ENCODE data around the gene PRRX1. TPM values are rescaled to one million over a fixed set of nuclear protein-coding genes. Genes with fewer than 3 reads are reported as not detected.

The PRRX1 gene
- polyA plus RNA-seq, 3 donors from 2014 or later: not detected

DNA sequence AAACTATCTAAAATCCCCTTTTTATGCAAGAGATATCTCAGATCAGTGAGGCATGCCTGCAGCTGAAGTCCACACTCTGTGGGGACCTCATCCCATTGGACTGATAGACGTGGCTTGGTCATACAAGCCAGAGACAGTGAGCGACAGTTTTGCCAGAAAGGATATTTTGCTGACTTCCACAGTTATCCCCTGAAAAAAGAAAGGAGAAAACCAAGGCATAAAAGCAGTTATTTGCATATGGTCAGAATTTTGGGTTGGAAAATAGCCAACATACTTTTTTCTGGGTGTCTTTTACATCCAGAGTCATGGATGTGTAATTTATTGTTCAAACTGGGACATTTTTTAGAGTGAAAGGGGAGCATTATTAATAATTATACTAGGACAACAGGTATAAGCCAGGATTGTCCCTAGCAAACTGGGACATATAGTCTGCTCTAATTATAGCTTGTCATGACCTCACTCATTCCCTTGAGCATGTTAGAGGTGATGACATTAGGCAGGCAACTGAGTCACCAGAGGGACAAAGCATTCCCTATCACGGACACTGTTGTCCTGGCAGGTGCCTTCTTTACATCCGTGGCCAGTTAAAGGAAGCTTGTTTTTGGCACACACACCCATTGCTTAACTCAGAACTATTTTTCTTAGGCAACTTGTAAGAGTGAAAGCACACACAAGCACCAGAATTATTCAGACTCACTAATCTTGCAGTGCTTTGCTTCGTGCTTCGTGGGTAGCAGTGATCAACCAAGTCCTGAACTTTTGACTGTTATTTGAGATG, 65.5 kb downstream of the PRRX1 start:
- H3K4me3 Mint-ChIP-seq: no peak overlapping the region
- DNase-seq: no peak
- no peaks in the 10 kb centered on the region for H3K36me3 Mint-ChIP-seq
- no peaks in the 10 kb centered on the region for H3K4me1 Mint-ChIP-seq
- peaks cover 0 to 4% (median 1%) of the 10 kb centered on the region in 3 donors for H3K27me3 Mint-ChIP-seq (ENCODE audit: low read depth in 3 of 3)
- no peak overlapping the region for H3K27ac Mint-ChIP-seq
- H3K9me3 Mint-ChIP-seq: no peaks in the 10 kb centered on the region

DNA sequence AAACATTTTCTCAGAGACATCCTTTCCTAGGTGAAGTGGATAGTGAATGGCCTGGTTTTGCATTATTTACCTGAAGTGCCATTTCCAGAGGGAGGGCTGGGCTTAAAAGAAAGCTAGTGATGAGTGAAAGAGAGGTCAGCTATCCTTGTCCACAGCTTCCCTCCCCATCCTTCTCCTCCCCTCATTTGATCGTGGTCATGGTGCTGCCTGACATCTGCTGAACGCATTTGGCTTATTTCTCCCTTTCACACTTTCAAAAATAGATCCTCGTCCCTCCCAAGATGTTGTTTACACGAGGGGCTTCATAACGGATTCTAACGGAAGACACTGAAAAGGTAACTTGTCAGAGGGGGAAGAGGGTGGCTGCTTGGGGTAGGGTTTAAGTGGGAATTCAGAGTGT, 66.1 kb downstream of the PRRX1 start:
- no peak for DNase-seq
- Mint-ChIP-seq H3K27ac (no peak overlapping the region), H3K36me3 (no peaks in the 10 kb centered on the region), H3K4me1 (no peaks in the 10 kb centered on the region), H3K4me3 (no peak overlapping the region), H3K9me3 (no peaks in the 10 kb centered on the region), H3K27me3 (ENCODE audit: low read depth in 3 of 3) (peaks cover 0 to 3% (median 1%) of the 10 kb centered on the region in 3 donors)

DNA sequence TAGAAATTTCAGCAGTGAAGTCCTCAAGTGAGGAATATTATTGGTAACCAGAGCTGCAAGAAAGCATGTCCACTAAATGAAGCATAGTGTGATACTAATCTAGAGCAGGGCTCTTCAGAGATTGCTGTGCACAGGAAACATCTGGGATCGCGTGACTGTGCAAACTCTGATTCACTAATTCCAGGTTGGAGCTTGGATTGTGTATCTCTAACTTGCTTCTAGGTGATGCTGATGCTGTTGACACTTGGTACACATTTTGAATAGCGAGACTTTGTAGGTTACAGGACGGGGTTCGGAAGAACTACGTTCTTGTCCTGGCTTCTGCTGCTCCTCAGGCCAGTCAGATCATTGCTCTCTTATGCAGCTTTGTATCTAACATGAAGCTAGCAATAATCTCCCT, 66.5 kb downstream of the PRRX1 start:
- Mint-ChIP-seq H3K36me3 (no peaks in the 10 kb centered on the region), H3K4me1 (no peaks in the 10 kb centered on the region), H3K9me3 (no peaks in the 10 kb centered on the region), H3K27me3 (ENCODE audit: low read depth in 3 of 3) (peaks cover 0 to 3% (median 1%) of the 10 kb centered on the region in 3 donors), H3K4me3 (no peak overlapping the region), H3K27ac (no peak overlapping the region)
- no peak for DNase-seq

DNA sequence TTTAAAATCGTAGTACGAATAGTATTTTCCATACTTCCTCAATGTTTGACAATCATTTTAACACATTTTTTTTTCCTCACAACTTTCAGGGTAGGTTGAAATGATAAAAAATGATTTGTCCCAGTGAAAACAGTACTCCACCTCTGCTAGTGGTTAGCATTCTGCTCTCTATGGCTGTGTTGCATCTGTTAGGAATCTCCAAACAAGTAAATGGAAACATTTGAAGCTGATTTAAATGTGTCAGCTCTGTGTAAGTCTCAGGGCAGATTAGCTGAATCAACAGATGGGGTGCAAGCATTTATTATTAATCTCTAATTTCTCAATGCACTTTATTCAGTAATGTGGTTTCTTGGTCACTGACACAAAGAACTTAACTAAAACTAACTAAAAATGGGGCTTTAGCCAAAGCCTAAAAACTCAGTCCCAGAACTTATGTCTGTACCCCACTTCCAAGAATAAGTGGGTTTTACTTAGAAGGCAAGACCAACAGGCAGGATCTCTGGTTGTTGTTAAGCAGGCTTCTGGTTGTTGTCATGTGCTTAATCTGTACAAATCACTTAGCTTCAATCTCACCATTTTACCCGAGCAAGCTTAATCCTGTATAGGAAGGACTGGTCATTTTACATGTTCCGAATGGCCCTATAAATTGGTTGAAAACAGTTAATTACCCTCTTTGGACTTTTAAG, 67.8 kb downstream of the PRRX1 start:
- H3K4me1 Mint-ChIP-seq: no peaks in the 10 kb centered on the region
- H3K9me3 Mint-ChIP-seq: no peaks in the 10 kb centered on the region
- DNase-seq: no peak
- H3K27ac Mint-ChIP-seq: no peak overlapping the region
- H3K4me3 Mint-ChIP-seq: no peak overlapping the region
- H3K36me3 Mint-ChIP-seq: no peaks in the 10 kb centered on the region
- peaks cover 0 to 1% (median 0%) of the 10 kb centered on the region in 3 donors for H3K27me3 Mint-ChIP-seq (ENCODE audit: low read depth in 3 of 3)

DNA sequence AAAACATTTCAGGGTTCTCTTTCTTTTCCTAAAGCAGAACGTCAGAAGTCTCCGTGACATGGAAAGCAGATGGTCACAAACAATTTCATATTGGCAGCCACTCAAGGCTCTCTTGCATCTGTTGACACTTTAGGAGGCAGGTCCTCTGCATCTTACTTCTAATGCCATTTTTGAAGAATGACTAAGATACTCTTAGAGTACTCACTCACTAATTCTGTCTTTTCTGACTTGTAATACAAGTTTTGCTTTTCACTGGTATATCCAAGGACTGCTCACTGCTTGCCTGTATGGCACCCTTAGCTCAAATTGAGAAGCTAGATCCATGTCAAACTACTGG, 68.3 kb downstream of the PRRX1 start:
- Mint-ChIP-seq H3K27ac (no peak overlapping the region), H3K27me3 (ENCODE audit: low read depth in 3 of 3) (peaks cover 0 to 1% (median 0%) of the 10 kb centered on the region in 3 donors), H3K4me1 (no peaks in the 10 kb centered on the region), H3K36me3 (no peaks in the 10 kb centered on the region), H3K9me3 (no peaks in the 10 kb centered on the region), H3K4me3 (no peak overlapping the region)
- DNase-seq: no peak

DNA sequence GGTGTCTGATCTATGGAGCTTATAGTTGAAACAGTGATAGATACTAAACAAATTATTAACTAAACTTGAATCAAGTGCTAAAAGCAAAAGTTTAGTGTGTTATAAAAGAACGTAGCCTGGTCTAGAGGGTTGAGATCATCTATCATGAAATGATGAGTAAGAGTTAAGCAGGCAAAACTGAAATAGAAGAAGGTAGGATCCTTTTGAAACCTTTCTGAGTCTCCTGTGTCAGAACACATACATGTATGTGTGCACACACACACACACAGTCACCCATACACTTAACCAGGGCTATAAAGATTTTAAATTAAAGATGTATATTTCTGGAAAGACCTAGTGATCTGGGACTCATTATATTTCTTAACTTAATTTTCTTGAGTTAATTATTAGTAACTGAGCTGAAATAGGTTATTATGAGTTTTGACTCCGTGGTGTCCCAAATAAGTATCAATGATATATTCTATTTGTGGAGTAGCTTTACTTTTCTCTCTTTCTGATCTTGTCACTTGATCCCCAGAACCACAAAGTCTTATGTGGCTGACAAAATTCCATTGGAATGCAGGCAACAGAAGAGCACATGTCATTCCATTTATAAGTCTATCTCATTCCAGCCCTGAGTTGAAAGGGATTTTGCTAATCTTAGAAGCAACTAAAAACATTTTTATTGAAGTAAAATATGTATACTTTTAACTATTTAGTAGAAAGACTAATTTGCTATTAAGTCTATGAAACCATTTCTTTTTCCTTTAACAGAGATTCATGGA, 70.7 kb downstream of the PRRX1 start:
- no peak overlapping the region for H3K27ac Mint-ChIP-seq
- no peaks in the 10 kb centered on the region for H3K4me1 Mint-ChIP-seq
- H3K27me3 Mint-ChIP-seq (ENCODE audit: low read depth in 3 of 3): no peaks in the 10 kb centered on the region
- no peaks in the 10 kb centered on the region for H3K9me3 Mint-ChIP-seq
- no peaks in the 10 kb centered on the region for H3K36me3 Mint-ChIP-seq
- no peak for DNase-seq
- no peak overlapping the region for H3K4me3 Mint-ChIP-seq

DNA sequence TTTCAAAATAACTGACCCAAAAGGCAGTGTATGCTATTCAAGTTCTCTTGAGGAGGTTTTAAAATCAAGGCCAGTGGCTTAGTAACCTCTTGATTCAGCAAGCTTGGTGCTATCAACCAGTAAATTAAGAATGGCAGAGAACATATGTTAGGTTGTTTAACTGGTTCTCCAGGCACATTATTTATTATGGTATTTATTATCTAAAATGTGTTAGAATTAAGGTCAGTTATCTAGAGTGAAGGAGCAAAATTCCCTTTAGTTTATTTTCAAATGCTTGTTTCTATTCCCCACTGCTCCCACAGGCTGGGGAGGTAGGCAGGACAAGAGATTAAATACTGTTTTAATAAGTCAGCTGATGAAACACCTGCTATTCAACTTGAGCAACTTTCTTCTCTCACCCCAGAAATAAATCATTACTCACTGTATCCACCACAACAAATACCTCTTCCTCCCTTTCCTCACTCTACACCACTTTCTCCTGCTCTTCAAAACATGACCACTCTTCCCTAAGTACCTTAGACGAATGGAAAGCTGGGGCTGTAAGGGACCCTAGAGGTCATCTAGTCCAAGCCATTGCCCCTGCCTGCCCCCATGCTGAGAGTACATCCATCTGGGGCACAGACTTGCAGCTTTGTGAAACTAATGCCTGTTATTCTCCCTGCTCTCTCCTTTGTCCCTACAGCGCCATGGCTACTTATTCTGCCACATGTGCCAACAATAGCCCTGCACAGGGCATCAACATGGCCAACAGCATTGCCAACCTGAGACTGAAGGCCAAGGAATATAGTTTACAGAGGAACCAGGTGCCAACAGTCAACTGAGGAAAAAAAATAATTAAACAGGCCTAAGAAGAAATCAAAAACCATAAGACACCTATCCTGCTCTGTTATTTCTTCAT, 71.7 kb downstream of the PRRX1 start:
- no peak overlapping the region for H3K27ac Mint-ChIP-seq
- no peak for DNase-seq
- H3K4me1 Mint-ChIP-seq: no peaks in the 10 kb centered on the region
- no peaks in the 10 kb centered on the region for H3K27me3 Mint-ChIP-seq (ENCODE audit: low read depth in 3 of 3)
- no peaks in the 10 kb centered on the region for H3K36me3 Mint-ChIP-seq
- H3K9me3 Mint-ChIP-seq: peaks cover 0 to 3% (median 0%) of the 10 kb centered on the region in 6 donors
- no peak overlapping the region for H3K4me3 Mint-ChIP-seq

DNA sequence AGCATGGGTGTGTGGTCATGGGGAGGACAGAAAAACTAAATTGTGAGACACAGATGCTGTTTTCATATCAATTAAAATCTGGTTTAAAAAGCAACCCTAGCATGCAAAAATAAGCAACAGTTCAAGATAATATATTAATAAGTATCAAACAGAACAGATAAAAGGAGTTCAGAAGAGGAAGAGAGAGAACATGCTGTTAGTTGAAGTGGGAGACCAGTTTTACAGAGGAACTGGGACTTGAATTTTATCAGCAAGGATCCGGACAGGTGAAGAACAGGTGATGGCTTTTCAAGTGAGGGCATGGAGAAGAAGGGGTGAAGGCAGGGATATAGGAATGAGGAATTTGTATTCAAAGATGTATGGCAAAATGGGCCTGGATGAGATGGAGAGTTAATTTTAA, 75.9 kb downstream of the PRRX1 start:
- Mint-ChIP-seq H3K27ac (no peak overlapping the region), H3K36me3 (no peaks in the 10 kb centered on the region), H3K27me3 (ENCODE audit: low read depth in 3 of 3) (peaks cover 0 to 3% (median 0%) of the 10 kb centered on the region in 3 donors), H3K4me1 (no peaks in the 10 kb centered on the region), H3K4me3 (no peak overlapping the region), H3K9me3 (peaks cover 0 to 6% (median 1%) of the 10 kb centered on the region in 6 donors)
- DNase-seq: no peak

DNA sequence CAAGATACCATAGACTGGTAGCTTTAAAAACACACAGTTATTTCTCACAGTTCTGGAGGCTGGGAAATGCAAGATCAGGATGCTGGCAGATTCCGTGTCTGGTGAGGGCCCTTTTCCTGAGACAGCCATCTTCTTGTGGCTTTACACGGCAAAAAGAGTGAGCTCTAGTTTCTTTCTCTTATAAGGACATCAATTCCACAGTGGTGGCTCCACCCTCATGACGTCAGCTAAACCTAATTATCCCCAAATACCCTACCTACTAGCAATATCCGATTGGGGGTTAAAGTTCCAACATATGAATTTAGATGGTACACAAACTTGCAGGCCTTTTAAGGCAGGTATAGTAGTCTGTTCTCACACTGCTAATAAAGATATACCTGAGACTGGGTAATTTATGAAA, 77.7 kb downstream of the PRRX1 start:
- Mint-ChIP-seq H3K27me3 (ENCODE audit: low read depth in 3 of 3) (peaks cover 0 to 6% (median 2%) of the 10 kb centered on the region in 3 donors), H3K27ac (no peak overlapping the region), H3K4me1 (no peaks in the 10 kb centered on the region), H3K9me3 (peaks cover 0 to 10% (median 1%) of the 10 kb centered on the region in 6 donors), H3K4me3 (no peak overlapping the region), H3K36me3 (no peaks in the 10 kb centered on the region)
- no peak for DNase-seq

DNA sequence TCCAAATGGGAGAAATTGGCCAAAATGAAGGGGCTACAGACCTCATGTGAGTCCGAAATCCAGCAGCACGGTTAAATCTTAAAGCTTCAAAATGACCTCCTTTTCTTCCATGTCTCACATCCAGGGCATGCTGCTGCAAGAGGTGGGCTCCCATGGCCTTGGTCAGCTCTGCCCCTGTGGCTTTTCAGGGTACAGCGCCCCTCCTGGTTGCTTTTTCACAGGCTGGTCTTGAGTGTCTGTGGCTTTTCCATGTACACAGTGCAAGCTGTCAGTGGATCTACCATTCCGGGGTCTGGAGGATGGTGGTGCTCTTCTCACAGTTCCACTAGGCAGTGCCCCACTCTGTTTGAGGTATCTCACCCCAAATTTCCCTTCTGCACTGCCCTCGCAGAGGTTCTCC, 78.7 kb downstream of the PRRX1 start:
- Mint-ChIP-seq H3K9me3 (peaks cover 0 to 10% (median 1%) of the 10 kb centered on the region in 6 donors), H3K36me3 (no peaks in the 10 kb centered on the region), H3K4me1 (no peaks in the 10 kb centered on the region), H3K4me3 (no peak overlapping the region), H3K27ac (no peak overlapping the region), H3K27me3 (ENCODE audit: low read depth in 3 of 3) (peaks cover 0 to 6% (median 2%) of the 10 kb centered on the region in 3 donors)
- DNase-seq: no peak

DNA sequence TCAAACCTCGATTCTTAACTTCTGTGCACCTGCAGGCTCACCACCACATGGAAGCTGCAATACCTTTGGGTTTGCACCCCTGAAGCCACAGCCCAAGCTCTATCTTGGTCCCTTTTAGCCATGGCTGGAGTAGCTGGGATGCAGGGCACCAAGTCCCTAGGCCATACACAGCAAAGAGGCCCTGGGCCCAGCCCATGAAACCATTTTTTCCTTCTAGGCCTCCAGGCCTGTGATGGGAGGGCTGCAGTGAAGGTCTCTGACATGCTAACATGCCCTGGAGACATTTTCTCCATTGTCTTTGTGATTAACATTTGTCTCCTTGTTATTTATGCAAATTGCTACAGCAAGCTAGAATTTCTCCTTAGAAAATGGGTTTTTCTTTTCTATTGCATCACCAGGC, 79.2 kb downstream of the PRRX1 start:
- Mint-ChIP-seq H3K36me3 (no peaks in the 10 kb centered on the region), H3K9me3 (peaks cover 0 to 10% (median 1%) of the 10 kb centered on the region in 6 donors), H3K27me3 (ENCODE audit: low read depth in 3 of 3) (peaks cover 0 to 6% (median 2%) of the 10 kb centered on the region in 3 donors), H3K27ac (no peak overlapping the region), H3K4me1 (no peaks in the 10 kb centered on the region), H3K4me3 (no peak overlapping the region)
- DNase-seq: no peak

DNA sequence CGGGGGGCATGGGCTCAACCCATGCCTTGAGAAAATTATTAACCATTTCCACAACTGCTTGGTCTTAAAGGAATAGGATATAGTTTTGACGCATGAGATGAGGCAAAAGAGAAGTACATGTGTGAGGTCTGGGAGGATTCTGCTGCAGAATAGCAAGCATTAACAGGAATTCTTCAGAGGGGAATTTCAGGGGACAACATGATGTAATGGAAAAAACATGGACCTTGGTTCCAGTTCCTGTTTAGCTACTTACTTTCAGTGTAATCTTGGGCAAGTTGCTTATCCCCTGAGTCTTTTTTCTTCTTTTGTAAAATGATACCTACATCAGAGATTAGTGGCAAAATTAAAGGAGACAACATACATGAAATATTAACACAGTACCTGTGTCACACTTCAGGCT, 85.6 kb downstream of the PRRX1 start:
- H3K36me3 Mint-ChIP-seq: no peaks in the 10 kb centered on the region
- DNase-seq: no peak
- H3K27me3 Mint-ChIP-seq (ENCODE audit: low read depth in 3 of 3): peaks cover 2 to 7% (median 2%) of the 10 kb centered on the region in 3 donors
- H3K27ac Mint-ChIP-seq: no peak overlapping the region
- no peak overlapping the region for H3K4me3 Mint-ChIP-seq
- H3K9me3 Mint-ChIP-seq: peaks cover 0 to 4% (median 0%) of the 10 kb centered on the region in 6 donors
- H3K4me1 Mint-ChIP-seq: no peaks in the 10 kb centered on the region

DNA sequence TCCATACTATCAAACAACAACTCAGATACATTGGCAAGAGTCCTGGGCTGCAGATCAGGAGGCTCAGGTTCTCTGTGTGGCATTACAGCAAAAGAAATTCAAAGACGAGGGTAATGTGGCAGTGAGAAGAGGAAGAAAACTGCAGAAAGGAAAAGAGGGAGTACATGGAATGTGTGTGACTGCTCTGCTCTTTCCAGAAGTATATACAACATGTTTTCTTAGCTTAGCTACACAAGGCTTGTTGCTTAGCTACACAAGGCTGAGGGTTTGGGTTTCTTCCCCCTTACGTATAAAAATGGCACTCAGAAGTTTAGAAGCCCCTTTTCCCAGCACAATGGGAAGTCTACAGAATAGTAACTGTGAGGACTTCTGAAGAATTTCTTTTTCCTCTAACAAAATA, 86.0 kb downstream of the PRRX1 start:
- Mint-ChIP-seq H3K4me1 (no peaks in the 10 kb centered on the region), H3K36me3 (no peaks in the 10 kb centered on the region), H3K27me3 (ENCODE audit: low read depth in 3 of 3) (peaks cover 2 to 7% (median 2%) of the 10 kb centered on the region in 3 donors), H3K9me3 (peaks cover 0 to 4% (median 0%) of the 10 kb centered on the region in 6 donors), H3K27ac (no peak overlapping the region), H3K4me3 (no peak overlapping the region)
- no peak for DNase-seq

All from immature natural killer cell (primary cell).